HepG2 (cell line): ENCODE measurements around the gene MYH7. TPM values are rescaled to one million over a fixed set of nuclear protein-coding genes. Genes with fewer than 3 reads are reported as not detected.

Experiments used
- CBX1 ChIP-seq: IDR thresholded peaks from one replicate; pipeline ENCODE4 v1.6.1; 2016; ENCODE audit warnings: antibody characterized with exemption, low read depth
- DR1 ChIP-seq: sonication (generic); formaldehyde crosslinking; IDR thresholded peaks from 2 replicates; pipeline ENCODE4 v1.8.0; 2021; ENCODE audit warnings: mild to moderate bottlenecking, missing genetic modification reagents, inconsistent platforms
- FOXM1 ChIP-seq: sonication (generic); formaldehyde crosslinking; IDR thresholded peaks from 2 replicates; pipeline ENCODE4 v1.5.0; 2020; ENCODE audit warnings: missing genetic modification reagents
- FOXO1 ChIP-seq: sonication (generic); formaldehyde crosslinking; IDR thresholded peaks from 2 replicates; pipeline ENCODE4 v1.4.0; 2020; ENCODE audit warnings: missing genetic modification reagents
- HNF4A ChIP-seq: sonication (generic); formaldehyde crosslinking; IDR thresholded peaks from 2 replicates; pipeline ENCODE4 v1.4.0; 2020; ENCODE audit warnings: missing genetic modification reagents
- MYPOP ChIP-seq: sonication (generic); formaldehyde crosslinking; IDR thresholded peaks from 2 replicates; pipeline ENCODE4 v1.8.1; 2023; ENCODE audit warnings: mild to moderate bottlenecking, moderate library complexity, missing genetic modification reagents
- POLR2A ChIP-seq, 2 experiments: IDR thresholded peaks; 2 replicates each; pipeline ENCODE4 v1.6.1; 2011; ENCODE audit warnings: low read depth in 2 of 2, low read length in 2 of 2, mild to moderate bottlenecking in 1 of 2, moderate library complexity in 1 of 2; ENCODE audit not compliant: insufficient read depth in 1 of 2
- PRDM10 ChIP-seq: sonication (generic); formaldehyde crosslinking; IDR thresholded peaks from 2 replicates; pipeline ENCODE4 v1.4.0; 2020; ENCODE audit warnings: low read depth, missing genetic modification reagents
- RFX5 ChIP-seq: IDR thresholded peaks from 2 replicates; pipeline ENCODE4 v1.6.1; 2011; ENCODE audit warnings: low read depth, low read length, improper control_type of control experiment
- SMAD9 ChIP-seq: sonication (generic); formaldehyde crosslinking; IDR thresholded peaks from 2 replicates; pipeline ENCODE4 v1.5.1; 2020; ENCODE audit warnings: mild to moderate bottlenecking, missing genetic modification reagents
- SRSF4 ChIP-seq: fragments of 200-400 bp; formaldehyde crosslinking; IDR thresholded peaks from one replicate; pipeline ENCODE4 v1.6.1; 2018; ENCODE audit warnings: mild to moderate bottlenecking, low read depth, low read length, moderate library complexity; ENCODE audit not compliant: poor library complexity, severe bottlenecking
- THYN1 ChIP-seq: sonication (generic); formaldehyde crosslinking; IDR thresholded peaks from 2 replicates; pipeline ENCODE4 v1.8.1; 2023; ENCODE audit warnings: low read depth, mild to moderate bottlenecking, moderate library complexity, missing genetic modification reagents, borderline replicate concordance
- ZFP90 ChIP-seq: sonication (generic); formaldehyde crosslinking; IDR thresholded peaks from 2 replicates; pipeline ENCODE4 v1.8.0; 2022; ENCODE audit warnings: missing genetic modification reagents, mild to moderate bottlenecking, inconsistent platforms, borderline replicate concordance
- ZNF709 ChIP-seq: sonication (generic); formaldehyde crosslinking; IDR thresholded peaks from 2 replicates; pipeline ENCODE4 v1.5.0; 2020; ENCODE audit warnings: mild to moderate bottlenecking, missing genetic modification reagents
- ZNF772 ChIP-seq: sonication (generic); formaldehyde crosslinking; IDR thresholded peaks from 2 replicates; pipeline ENCODE4 v1.5.0; 2020; ENCODE audit warnings: mild to moderate bottlenecking, missing genetic modification reagents
- ZNF883 ChIP-seq: sonication (generic); formaldehyde crosslinking; IDR thresholded peaks from 2 replicates; pipeline ENCODE4 v1.5.1; 2020; ENCODE audit warnings: mild to moderate bottlenecking, missing genetic modification reagents; ENCODE audit errors: not compliant biosample characterization
- ZNF891 ChIP-seq: sonication (generic); formaldehyde crosslinking; IDR thresholded peaks from 2 replicates; pipeline ENCODE4 v1.5.0; 2020; ENCODE audit warnings: mild to moderate bottlenecking, missing genetic modification reagents
- ZXDC ChIP-seq: sonication (generic); formaldehyde crosslinking; IDR thresholded peaks from 2 replicates; pipeline ENCODE4 v1.5.0; 2020; ENCODE audit warnings: mild to moderate bottlenecking, missing genetic modification reagents
- polyA plus RNA-seq, 8 experiments: library from polyadenylated mRNA; depleted of rRNA in 3 of 8; stranded (reverse) in 7 of 8; unstranded in 1 of 8; fragments of >200 nt; fragmentation: Illumina TruSeq in 4 of 8; extraction: Trizol in 4 of 8; gene quantifications; 2 replicates each; pipeline versions ENCODE4 v1.2.1 to v1.2.3, GENCODE V29; 2011 to 2016; ENCODE audit warnings: low read depth in 4 of 8, missing spikeins in 1 of 8, mixed read lengths in 1 of 8; ENCODE audit not compliant: insufficient read depth in 1 of 8
- total RNA-seq, 5 experiments: library from RNA; depleted of rRNA; stranded (reverse); fragments of >200 nt; fragmentation: Illumina TruSeq; extraction: Trizol; gene quantifications; 2 replicates each; pipeline ENCODE4 v1.2.3, GENCODE V29; 2016; ENCODE audit warnings: low read depth in 1 of 5

The MYH7 gene
- total and polyA plus RNA-seq, 2 of the 13 experiments (the other 11 are each of a cell fraction or from before 2014, with no cell fraction given), result 0.04 TPM; not detected in 1

GRCh38 chr14:23376482-23377197 lies 58.8 kb downstream of the MYH7 start, which contains the start of gene CMTM5 (continued):
- TF ChIP-seq PRDM10 (CRISPR knock-in tag) (no peak), ZXDC (CRISPR knock-in tag) (no peak; the same call in 1 of the 2 replicates), MYPOP (CRISPR knock-in tag) (no peak), CBX1 (no peak), HNF4A (CRISPR knock-in tag) (no peak), THYN1 (CRISPR knock-in tag) (no peak), ZNF883 (peak; percentile 57), ZNF772 (CRISPR knock-in tag) (no peak), FOXO1 (CRISPR knock-in tag) (no peak), RFX5 (no peak), ZNF891 (no peak), ZNF709 (CRISPR knock-in tag) (no peak), ZFP90 (CRISPR knock-in tag) (no peak), DR1 (CRISPR knock-in tag) (no peak), SRSF4 (no peak), FOXM1 (CRISPR knock-in tag) (no peak), SMAD9 (no peak), POLR2A (IDR thresholded peaks at IDR 0.05; ENCODE audit: insufficient read depth in 1 of 2, low read depth in 2 of 2, low read length in 2 of 2) (no peak)
